Natural killer cell (primary cell): ENCODE measurements around the gene TTI1. TPM values are rescaled to one million over a fixed set of nuclear protein-coding genes. Genes with fewer than 3 reads are reported as not detected.

Experiments
- ATAC-seq, 3 donors: fragments of 150-1000 bp in 2 of 3; fragments of 200-7000 bp in 1 of 3; cut with Tn5 transposase; 1 replicate in 1 of 3; 2 replicates in 2 of 3; pipeline ENCODE4 v1.10.0; 2021; ENCODE audit warnings: mild to moderate bottlenecking in 2 of 3, moderate library complexity in 2 of 3
- DNase-seq, 2 donors: peaks; one replicate each; pipeline versions ENCODE4 v3.0.0 to v3.0.0-alpha.2; 2013 to 2021; ENCODE audit warnings: mixed read lengths in 1 of 2
- H3K27ac ChIP-seq: one replicate; pipeline ENCODE4 v1.5.1; 2013; ENCODE audit warnings: mild to moderate bottlenecking, low read length
- H3K27me3 ChIP-seq: one replicate; pipeline ENCODE4 v1.6.1; 2013; ENCODE audit warnings: low read length; ENCODE audit not compliant: control insufficient read depth, insufficient read depth
- H3K36me3 ChIP-seq: one replicate; pipeline ENCODE4 v1.6.1; 2013; ENCODE audit warnings: low read length; ENCODE audit not compliant: control insufficient read depth, insufficient read depth
- H3K4me1 ChIP-seq: one replicate; pipeline ENCODE4 v1.6.1; 2013; ENCODE audit warnings: low read length; ENCODE audit not compliant: control insufficient read depth, insufficient read depth
- H3K4me3 ChIP-seq: one replicate; pipeline ENCODE4 v1.5.1; 2013; ENCODE audit warnings: low read length
- H3K9me3 ChIP-seq: one replicate; pipeline ENCODE4 v1.6.1; 2013; ENCODE audit warnings: low read length; ENCODE audit not compliant: control insufficient read depth, insufficient read depth
- H3K27ac Mint-ChIP-seq, 2 donors: one replicate each; pipeline ENCODE4 v1.8.0; 2022; ENCODE audit warnings: mild to moderate bottlenecking in 2 of 2, mixed read lengths in 2 of 2, moderate library complexity in 1 of 2
- H3K27me3 Mint-ChIP-seq, 2 donors: one replicate each; pipeline ENCODE4 v1.8.0; 2022; ENCODE audit warnings: low read depth in 2 of 2, mixed read lengths in 2 of 2
- H3K36me3 Mint-ChIP-seq: one replicate; pipeline ENCODE4 v1.8.0; 2022; ENCODE audit warnings: mixed read lengths
- H3K4me1 Mint-ChIP-seq, 2 donors: one replicate each; pipeline ENCODE4 v1.8.0; 2022; ENCODE audit warnings: mixed read lengths in 2 of 2
- H3K4me3 Mint-ChIP-seq: one replicate; pipeline ENCODE4 v1.8.0; 2022; ENCODE audit warnings: mild to moderate bottlenecking, moderate library complexity, mixed read lengths
- H3K9me3 Mint-ChIP-seq, 2 donors: one replicate each; pipeline ENCODE4 v1.8.0; 2022; ENCODE audit warnings: mixed read lengths in 2 of 2
- WGBS: methylation state at CpG from one replicate; pipeline ENCODE4 v1.1.7; 2013; ENCODE audit warnings: missing lambda C conversion rate; ENCODE audit not compliant: insufficient coverage; 5-methylcytosine and 5-hydroxymethylcytosine counted together
- intact Hi-C: fragments of 100-400 bp; cut with micrococcal nuclease; formaldehyde crosslinking; loops from one replicate; pipeline ENCODE4 v1.14.2; 2022
- total RNA-seq, 4 donors: library from RNA; stranded (reverse); fragments of 120-200 nt in 1 of 4; gene quantifications; one replicate each; pipeline versions ENCODE4 v1.2.3 to v1.2.4, GENCODE V29; 2013 to 2022
- TF ChIP-seq, protein P1 (sequence below): fragments of 200-600 bp; IDR thresholded peaks from one replicate; pipeline ENCODE4 v1.8.0; 2022; ENCODE audit warnings: antibody characterized with exemption

TTI1 gene
- total RNA-seq, 3 donors from 2014 or later (not counting 1 experiment from before 2014, with no cell fraction given): 15.9 to 23.9 (median 18.9) TPM

DNA sequence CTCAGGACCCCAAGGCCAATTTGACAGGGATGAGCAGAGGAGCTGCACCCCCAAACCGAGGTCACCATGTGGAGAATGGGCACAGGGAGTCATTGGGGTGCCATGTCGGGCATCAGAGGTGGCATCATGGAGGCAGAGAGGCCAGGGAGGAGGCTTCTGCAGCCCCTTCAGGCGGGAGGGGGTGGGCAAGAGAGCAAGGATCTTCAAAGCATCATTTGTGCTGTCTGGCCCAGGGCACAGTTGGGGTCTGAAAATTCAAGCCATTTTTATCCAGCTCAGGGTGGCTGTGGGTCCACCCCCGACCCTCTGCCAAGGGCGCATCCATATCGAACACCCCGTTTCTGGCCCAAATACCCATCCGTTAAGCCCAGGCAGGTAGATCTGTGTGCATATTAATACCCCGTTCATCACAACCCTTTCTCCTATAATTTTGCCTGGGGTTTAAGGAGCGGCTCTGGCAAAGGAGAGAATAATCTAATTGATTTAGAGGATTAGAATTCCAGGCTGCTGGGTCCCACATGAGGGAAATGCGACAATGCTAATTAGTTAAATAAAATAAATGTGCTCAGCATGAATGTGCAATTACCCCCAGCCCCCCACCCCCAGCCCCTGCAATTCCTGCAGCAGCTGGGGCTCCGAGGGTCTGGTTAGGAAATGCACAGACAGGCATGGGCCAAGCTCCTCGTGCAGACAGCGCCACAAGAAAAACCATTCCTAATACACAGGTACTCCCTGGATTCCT lies 98.5 kb downstream of the TTI1 start:
- TF ChIP-seq, protein P1, sequence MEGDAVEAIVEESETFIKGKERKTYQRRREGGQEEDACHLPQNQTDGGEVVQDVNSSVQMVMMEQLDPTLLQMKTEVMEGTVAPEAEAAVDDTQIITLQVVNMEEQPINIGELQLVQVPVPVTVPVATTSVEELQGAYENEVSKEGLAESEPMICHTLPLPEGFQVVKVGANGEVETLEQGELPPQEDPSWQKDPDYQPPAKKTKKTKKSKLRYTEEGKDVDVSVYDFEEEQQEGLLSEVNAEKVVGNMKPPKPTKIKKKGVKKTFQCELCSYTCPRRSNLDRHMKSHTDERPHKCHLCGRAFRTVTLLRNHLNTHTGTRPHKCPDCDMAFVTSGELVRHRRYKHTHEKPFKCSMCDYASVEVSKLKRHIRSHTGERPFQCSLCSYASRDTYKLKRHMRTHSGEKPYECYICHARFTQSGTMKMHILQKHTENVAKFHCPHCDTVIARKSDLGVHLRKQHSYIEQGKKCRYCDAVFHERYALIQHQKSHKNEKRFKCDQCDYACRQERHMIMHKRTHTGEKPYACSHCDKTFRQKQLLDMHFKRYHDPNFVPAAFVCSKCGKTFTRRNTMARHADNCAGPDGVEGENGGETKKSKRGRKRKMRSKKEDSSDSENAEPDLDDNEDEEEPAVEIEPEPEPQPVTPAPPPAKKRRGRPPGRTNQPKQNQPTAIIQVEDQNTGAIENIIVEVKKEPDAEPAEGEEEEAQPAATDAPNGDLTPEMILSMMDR: no peak
- 91% methylated on average over 11 of the region's 14 CpGs for WGBS
- Mint-ChIP-seq H3K27ac (no peak overlapping the region), H3K4me3 (no peak overlapping the region), H3K27me3 (peaks cover 0 to 6% of the 10 kb centered on the region in 2 donors), H3K9me3 (no peaks in the 10 kb centered on the region), H3K36me3 (no peaks in the 10 kb centered on the region), H3K4me1 (no peaks in the 10 kb centered on the region)
- no peak overlapping the region for H3K4me3 ChIP-seq
- H3K27ac ChIP-seq: no peak overlapping the region
- H3K36me3 ChIP-seq: no peaks in the 10 kb centered on the region
- no peaks in the 10 kb centered on the region for H3K9me3 ChIP-seq
- intact Hi-C loops: no loop called here
- no peak for ATAC-seq
- no peak for DNase-seq
- H3K4me1 ChIP-seq: no peaks in the 10 kb centered on the region
- no peaks in the 10 kb centered on the region for H3K27me3 ChIP-seq

DNA sequence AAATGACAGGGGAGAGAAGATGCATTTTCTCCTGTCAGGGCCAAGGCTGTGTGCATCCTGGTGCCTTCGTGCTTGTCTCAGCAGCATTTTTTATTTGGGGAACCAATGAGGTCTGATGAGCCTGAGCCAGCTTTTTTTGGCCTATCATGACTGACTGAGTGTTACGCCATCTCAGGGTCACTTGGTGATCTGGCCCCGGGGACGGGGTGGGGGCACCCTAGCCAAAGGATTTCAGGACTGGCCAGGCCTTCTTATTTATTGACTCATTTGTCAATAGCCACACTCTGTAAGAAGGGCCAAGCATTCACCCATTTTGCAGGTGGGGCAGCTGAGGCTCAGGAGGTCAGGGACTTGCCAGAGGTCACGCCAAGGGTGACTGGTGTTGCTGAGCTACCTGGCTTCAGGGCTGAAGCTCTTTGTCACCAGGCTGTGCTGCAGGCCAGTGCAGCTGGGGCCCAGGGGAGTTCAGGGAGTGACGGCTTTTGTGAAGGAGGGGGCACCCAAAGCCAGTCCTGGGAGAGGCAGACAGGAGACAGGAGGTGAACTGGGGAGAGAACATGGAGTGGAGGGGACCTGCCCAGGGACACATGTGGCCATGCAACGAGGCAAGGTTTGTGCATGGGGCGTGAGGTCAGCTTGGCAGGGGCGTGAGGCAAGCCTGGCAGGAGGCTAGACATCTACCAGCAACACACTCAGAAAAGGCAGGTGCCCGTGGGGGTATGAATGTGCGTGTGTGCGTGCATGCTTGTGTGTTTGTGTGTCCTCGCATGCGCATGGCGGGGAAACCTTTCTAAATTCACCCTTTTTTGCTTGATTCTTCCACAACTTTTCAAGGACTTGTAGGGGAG lies 99.2 kb downstream of the TTI1 start:
- Mint-ChIP-seq H3K27ac (no peak overlapping the region), H3K36me3 (no peaks in the 10 kb centered on the region), H3K4me1 (no peaks in the 10 kb centered on the region), H3K9me3 (no peaks in the 10 kb centered on the region), H3K27me3 (peaks cover 0 to 10% of the 10 kb centered on the region in 2 donors), H3K4me3 (no peak overlapping the region)
- Histone ChIP-seq H3K4me1 (no peaks in the 10 kb centered on the region), H3K4me3 (no peak overlapping the region), H3K27me3 (no peaks in the 10 kb centered on the region), H3K36me3 (no peaks in the 10 kb centered on the region), H3K27ac (no peak overlapping the region), H3K9me3 (no peaks in the 10 kb centered on the region)
- WGBS: 86% methylated on average over 15 of the region's 15 CpGs
- intact Hi-C loops: no loop called here
- TF ChIP-seq, protein P1: no peak
- ATAC-seq: no peak
- DNase-seq: no peak

Other genes with a start within 250 kb of the TTI1 start
- gene VSTM2L, start 130.3 kb downstream of the TTI1 start, total RNA-seq: under 1 TPM in 1 of 3 donors, not detected in 2; 0.18 TPM
- 10 to 100 TPM; 75.8 to 87.3 (median 77.6) TPM for gene RPRD1B, start 290 bp upstream of the TTI1 start, total RNA-seq
- gene TGM2, start 131.8 kb upstream of the TTI1 start, total RNA-seq: under 1 TPM in 2 of 3 donors, not detected in 1; 0.33 TPM
- not detected for gene KIAA1755, start 227.3 kb upstream of the TTI1 start, total RNA-seq